GM03348 (cell line): ENCODE data around the gene SEMA4G.

Experiments used
- DNase-seq: peaks from one replicate; pipeline ENCODE4 v3.0.0; 2012; ENCODE audit warnings: low spot score

Gene SEMA4G

GRCh38 chr10:100986952-100987684, 17.8 kb downstream of the SEMA4G start, which contains the start of the genes MRPL43 and TWNK:
MRPL43 (minus strand) TSS chr10:100987497; CDS start chr10:100987443, 54 bp downstream.
TWNK (plus strand) TSS chr10:100987543; CDS start chr10:100988211, 668 bp downstream.
- peak; percentile 93 for DNase-seq

- DNase-seq: no peak
Observed at GRCh38 chr10:100987685-100988049, 18.4 kb downstream of the SEMA4G start.

GRCh38 chr10:100988166-100988565, 18.9 kb downstream of the SEMA4G start:
- no peak for DNase-seq

- no peak for DNase-seq
Observed at GRCh38 chr10:100989088-100989487, 19.8 kb downstream of the SEMA4G start.

GRCh38 chr10:100993986-100994708, 24.8 kb downstream of the SEMA4G start:
- peak; percentile 70 for DNase-seq

DNA sequence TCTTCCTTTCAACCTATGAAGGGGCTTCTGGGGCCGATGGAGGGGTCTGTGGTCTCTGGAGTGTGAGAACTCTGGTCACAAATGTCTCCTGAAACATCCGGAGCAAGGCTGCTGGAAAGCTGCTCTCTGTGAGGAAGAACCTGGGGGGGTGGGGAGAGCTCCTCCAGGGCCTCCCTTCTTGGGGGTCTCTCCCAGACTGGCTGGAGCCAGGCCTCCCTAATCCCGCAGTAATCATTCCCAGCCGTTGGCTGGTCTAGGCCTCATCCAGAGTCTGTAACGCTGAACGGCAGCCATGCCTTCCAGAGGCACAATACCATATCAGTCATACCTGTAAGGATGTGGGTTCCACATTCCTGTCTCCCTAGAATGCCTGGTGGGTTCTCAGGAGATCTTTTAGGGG, 25.9 kb downstream of the SEMA4G start:
- DNase-seq: no peak

- DNase-seq: peak; percentile 75
Observed at GRCh38 chr10:100996678-100997359, 27.5 kb downstream of the SEMA4G start.

DNA sequence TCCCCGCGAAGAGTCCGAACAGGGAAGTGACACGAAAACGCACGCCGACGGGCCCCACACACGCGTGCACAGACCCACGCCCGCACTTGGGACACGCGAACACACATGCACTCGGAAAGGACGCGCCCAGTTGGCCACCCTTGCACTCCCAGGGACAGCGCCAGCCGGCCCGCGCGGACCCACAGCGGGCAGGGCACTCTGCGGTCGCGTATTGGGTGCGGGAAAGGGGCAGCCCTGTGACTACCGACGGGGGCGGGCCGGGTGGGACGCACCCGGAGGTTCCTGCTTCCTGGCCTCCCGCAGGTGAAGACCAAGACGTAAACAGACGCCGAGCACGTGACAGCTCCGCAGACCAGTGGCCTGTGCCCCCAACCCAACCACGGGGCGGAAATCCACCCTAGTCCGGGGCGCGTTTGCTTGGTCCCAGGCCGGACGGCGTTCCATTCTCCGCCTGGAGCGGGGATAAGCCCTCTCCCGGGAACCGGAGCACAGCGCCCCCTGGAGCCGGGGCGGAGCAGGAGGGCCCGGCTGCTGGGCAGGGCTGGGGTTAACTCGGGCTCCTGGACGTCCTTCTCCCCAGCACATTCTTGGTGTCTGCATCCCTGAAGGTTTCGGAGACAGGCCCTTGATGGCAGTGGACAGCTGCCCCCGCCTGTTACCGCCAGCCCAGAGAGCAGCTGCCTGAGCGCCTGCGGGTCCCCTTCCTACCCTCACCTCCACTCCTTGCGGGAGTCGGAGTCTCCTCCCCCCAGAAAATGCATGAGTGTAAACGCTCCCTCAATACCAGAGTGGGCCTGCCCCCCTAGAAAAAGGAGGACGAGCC, 28.3 kb downstream of the SEMA4G start:
- peak; percentile 94 for DNase-seq

DNA sequence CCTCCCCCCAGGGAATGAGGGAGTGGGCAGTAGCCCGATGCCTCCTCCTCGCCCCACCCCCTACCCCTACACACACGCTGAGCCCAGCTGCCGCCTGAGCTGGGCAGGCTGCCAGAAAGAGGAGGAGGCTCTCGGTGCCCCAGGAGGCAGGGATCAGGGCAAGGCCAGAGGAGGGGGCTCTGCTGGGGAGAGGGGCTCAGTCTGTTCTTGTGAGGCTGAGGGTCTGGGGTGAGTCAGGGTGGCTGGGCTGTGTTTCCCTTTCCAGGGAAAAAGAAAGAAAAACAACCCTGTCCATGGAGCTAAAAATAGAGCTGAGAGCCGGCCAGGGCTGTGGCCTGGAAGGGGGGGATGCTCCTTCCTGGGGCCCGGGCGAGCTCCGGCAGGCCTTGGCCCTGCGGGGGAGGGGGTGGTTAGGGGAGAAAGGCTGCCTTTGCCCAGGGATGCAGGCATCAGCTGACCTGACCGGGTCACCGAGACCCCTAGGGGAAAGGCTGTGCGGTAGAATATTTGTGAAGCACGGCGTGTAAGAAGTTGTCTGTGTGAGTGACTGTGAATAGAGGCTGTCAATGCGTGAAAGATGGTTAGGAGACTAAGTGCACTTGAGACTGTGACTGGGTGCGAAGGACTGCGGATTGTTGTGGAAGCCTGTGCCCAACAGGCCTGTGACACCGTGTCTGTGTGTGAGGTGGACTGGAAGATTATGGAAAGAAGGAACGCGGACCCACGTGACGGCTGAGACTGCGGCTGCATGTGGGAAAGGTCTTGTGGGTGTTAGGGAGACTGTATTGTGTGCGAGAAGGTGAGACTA, 29.1 kb downstream of the SEMA4G start:
- DNase-seq: peak; percentile 93

GRCh38 chr10:100998991-100999741, 29.9 kb downstream of the SEMA4G start:
- DNase-seq: peak; percentile 94

DNA sequence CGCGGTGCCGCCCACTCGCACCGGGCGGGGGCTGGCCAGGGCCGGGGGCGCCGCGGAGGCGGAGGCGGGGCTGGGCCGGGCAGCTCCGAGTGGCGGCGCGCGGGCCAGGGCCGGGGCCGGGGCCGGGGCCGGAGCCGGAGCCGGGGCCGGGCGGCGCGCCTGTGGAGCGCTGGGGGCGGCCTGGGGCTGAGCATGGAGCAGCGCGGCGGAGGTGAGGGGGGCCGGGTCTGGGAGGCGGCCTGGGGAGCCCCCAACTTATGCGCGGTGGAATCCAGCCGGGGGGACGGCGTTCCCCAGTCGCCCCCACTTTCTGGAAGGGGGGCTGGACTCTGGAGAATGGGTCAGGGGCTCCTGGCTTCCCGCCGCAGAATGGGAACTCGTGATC, 30.4 kb downstream of the SEMA4G start, which contains the start of gene LZTS2:
TSS of gene LZTS2 (plus strand) at position 67 of the 385 bp plus-strand sequence. CDS start 2,731 bp downstream, outside the sequence.
- no peak for DNase-seq

GRCh38 chr10:101000127-101000914, 31.0 kb downstream of the SEMA4G start:
- DNase-seq: peak; percentile 54

DNA sequence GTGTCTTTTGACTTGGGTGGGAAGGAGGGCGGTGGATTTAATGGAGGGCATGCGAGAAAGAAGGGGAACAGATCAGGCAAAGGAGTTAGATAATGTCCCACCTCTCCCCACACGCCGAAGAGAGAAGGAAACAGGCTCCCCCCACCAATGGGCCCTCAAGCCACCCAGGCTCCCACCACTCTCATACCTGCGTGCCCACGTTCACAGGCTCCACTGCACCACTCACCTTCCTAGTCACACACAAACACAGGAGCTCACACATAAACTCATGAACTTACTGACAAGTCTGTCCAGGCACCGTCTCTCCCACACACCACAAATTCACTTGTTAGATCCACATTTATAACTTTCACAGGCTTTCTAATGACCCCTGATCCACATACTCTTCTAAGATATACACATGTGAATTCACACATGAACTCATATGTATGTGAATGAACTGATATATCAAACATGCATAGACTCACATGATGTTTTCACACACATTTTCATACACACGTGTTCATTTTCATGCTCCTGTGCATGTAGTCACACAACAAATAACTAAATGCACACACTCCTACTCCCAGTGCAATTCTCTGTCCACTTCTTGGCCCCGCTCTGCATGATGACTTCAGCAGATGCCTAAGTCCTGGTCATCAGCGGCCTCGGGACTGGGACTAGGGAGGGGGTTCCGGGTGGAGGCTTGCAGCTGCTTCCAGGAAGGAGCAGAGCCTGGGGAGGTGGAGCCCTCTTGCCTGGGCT, 31.8 kb downstream of the SEMA4G start:
- peak; percentile 92 for DNase-seq

DNA sequence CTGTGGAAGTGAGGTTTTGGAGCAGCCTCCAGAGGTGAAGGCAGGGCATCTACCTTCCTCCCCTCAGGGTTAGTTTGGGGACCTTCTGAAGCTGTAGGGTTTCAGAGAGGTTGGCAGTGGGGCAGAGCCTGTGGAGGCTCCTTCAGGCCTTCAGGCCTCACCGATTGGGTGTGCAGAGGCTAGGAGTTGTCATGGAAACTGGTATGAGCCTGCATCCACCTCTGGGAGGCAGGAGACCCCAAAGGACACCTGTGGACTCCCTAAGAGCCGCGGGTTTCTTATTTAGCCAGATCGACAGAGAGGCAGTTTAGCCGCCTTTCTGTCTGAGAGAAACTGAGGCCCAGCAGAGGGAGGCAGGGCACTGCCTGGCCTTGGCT, 32.3 kb downstream of the SEMA4G start:
- DNase-seq: no peak

GRCh38 chr10:101002456-101002855, 33.2 kb downstream of the SEMA4G start:
- no peak for DNase-seq

DNA sequence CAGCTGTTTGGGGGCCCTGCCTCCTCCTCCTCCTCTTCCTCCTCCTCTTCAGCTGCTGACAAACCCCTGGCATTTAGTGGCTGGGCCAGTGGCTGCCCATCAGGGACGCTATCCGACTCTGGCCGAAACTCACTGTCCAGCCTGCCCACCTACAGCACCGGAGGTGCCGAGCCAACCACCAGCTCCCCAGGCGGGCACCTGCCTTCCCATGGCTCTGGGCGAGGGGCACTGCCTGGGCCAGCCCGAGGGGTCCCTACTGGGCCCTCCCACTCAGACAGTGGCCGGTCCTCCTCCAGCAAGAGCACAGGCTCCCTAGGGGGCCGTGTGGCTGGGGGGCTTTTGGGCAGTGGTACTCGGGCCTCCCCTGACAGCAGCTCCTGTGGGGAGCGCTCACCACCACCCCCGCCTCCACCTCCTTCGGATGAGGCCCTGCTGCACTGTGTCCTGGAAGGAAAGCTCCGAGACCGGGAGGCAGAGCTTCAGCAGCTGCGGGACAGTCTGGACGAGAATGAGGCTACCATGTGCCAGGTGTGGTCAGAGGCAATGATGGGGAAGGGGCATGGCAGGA, 34.4 kb downstream of the SEMA4G start:
- no peak for DNase-seq

DNA sequence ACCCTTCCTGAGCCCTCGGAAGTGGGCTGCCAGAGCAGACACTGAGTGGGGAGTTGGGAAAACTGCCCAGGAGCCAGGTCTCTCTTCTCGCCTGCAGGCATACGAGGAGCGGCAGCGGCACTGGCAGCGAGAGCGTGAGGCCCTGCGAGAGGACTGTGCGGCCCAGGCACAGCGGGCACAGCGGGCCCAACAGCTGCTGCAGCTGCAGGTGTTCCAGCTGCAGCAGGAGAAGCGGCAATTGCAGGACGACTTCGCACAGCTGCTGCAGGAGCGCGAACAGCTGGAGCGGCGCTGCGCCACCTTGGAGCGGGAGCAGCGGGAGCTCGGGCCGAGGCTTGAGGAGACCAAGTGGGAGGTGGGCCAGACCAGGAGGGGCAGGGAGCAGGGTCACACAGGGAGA, 36.1 kb downstream of the SEMA4G start:
- DNase-seq: no peak

DNA sequence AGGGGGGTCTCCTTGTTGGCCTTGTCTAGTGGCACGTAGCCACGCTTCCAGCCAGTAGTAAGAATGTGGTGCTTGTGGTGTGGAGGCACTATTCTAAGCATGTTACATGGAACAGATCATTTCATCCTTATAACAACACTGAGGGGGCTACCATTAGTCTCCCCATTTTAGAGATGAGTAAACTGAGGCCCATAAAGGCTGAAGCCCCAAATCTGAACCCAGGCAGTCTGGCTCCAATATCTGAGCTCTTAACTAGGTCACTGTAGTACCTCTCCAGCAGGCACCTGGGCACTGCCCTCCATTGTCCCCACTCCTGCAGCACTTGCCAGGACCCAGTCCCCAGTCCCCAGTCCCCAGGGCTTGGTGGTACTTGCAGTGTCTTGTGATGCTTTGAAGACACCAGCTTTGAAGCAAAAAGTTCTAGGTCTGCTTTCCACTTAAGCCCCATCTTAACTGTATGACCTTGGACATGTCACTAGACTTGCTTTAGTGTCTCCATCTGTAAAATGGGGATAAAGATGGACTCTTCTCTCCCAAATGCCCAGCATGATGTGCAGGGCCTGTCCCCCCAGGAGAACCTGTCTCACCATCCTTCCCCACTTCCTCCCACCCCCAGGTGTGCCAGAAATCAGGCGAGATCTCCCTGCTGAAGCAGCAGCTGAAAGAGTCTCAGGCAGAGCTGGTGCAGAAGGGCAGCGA, 36.7 kb downstream of the SEMA4G start:
- DNase-seq: no peak
